GM21367 (cell line): Measurements from ENCODE around the gene PCDH12.

Experiments used
- ATAC-seq: cut with Tn5 transposase; IDR thresholded peaks from one replicate; pipeline ENCODE4 v1.9.1; 2021; ENCODE audit not compliant: unreplicated experiment

The PCDH12 gene

GRCh38 chr5:141966963-141967333 lies 8.9 kb upstream of the PCDH12 start:
- ATAC-seq, result no peak

- no peak for ATAC-seq
Measured at GRCh38 chr5:141966275-141966962, 8.4 kb upstream of the PCDH12 start.

GRCh38 chr5:141965071-141965470 lies 7.1 kb upstream of the PCDH12 start:
- no peak for ATAC-seq

GRCh38 chr5:141963701-141964100 lies 5.7 kb upstream of the PCDH12 start:
- ATAC-seq, result no peak

- no peak for ATAC-seq
Measured at GRCh38 chr5:141961466-141961865, 3.5 kb upstream of the PCDH12 start.

- ATAC-seq, result peak; percentile 84
Measured at GRCh38 chr5:141960449-141961323, 2.7 kb upstream of the PCDH12 start.

GRCh38 chr5:141960018-141960417 lies 2.0 kb upstream of the PCDH12 start:
- no peak for ATAC-seq

GRCh38 chr5:141958546-141959172 lies 657 bp upstream of the PCDH12 start:
- no peak for ATAC-seq

- ATAC-seq, result no peak
Measured at GRCh38 chr5:141957367-141957996, 520 bp downstream of the PCDH12 start.

GRCh38 chr5:141954194-141954593 lies 3.8 kb downstream of the PCDH12 start:
- ATAC-seq, result no peak

- ATAC-seq, result no peak
Measured at GRCh38 chr5:141952020-141952419, 6.0 kb downstream of the PCDH12 start.

GRCh38 chr5:141951332-141951781 lies 6.6 kb downstream of the PCDH12 start:
- peak; percentile 78 for ATAC-seq

GRCh38 chr5:141950207-141951005 lies 7.6 kb downstream of the PCDH12 start:
- no peak for ATAC-seq

GRCh38 chr5:141949511-141949910 lies 8.5 kb downstream of the PCDH12 start:
- ATAC-seq, result no peak

- no peak for ATAC-seq
Measured at GRCh38 chr5:141948812-141949211, 9.2 kb downstream of the PCDH12 start.

GRCh38 chr5:141947316-141947715 lies 10.7 kb downstream of the PCDH12 start:
- ATAC-seq, result no peak

- no peak for ATAC-seq
Measured at GRCh38 chr5:141945511-141946051, 12.4 kb downstream of the PCDH12 start.

- ATAC-seq, result no peak
Measured at GRCh38 chr5:141944076-141944475, 13.9 kb downstream of the PCDH12 start.

- no peak for ATAC-seq
Measured at GRCh38 chr5:141942185-141942857, 15.7 kb downstream of the PCDH12 start.

- no peak for ATAC-seq
Measured at GRCh38 chr5:141941779-141942178, 16.2 kb downstream of the PCDH12 start.
